Epidermal melanocyte (primary cell): ENCODE results near the gene KCNH8.
A peak's percentile ranks its signal among the peaks of the same experiment; 100 is the strongest.

Source experiments
- DNase-seq: peaks from one replicate; pipeline ENCODE4 v3.0.0; 2011; ENCODE audit warnings: low spot score; ENCODE audit not compliant: insufficient read length

KCNH8 gene

GRCh38 chr3:19250959-19251610 lies 102.8 kb downstream of the KCNH8 start:
- DNase-seq, result no peak

GRCh38 chr3:19254189-19254588 lies 105.9 kb downstream of the KCNH8 start:
- DNase-seq, result no peak

DNA sequence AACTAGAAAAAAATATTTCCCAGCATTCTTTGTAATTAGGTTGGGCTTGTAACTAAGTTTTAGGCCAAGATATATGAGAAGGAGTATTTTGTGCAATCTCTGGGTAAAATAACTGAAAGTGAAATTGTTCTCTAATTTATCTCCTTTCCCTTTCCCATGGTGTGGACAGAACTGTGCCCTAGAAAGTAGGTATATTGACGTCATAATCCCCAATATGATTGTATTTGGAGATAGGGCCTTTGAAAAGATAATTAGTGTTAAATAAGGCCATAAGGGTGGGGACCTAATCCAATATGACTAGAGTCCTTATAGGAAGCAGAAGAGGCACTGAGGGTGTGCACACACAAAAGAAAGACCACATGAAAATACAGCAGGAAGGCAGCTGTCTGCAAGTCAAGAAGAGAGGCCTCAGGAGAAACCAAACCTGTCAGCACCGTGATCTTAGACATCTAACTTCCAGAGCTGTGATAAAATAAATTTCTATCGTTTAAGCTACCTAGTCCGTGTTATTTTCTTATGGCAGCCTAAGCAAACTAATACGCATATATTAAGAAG lies 106.6 kb downstream of the KCNH8 start:
- no peak for DNase-seq

GRCh38 chr3:19256313-19256712 lies 108.0 kb downstream of the KCNH8 start:
- DNase-seq, result no peak

- no peak for DNase-seq
Observed at GRCh38 chr3:19263606-19264005, 115.3 kb downstream of the KCNH8 start.

DNA sequence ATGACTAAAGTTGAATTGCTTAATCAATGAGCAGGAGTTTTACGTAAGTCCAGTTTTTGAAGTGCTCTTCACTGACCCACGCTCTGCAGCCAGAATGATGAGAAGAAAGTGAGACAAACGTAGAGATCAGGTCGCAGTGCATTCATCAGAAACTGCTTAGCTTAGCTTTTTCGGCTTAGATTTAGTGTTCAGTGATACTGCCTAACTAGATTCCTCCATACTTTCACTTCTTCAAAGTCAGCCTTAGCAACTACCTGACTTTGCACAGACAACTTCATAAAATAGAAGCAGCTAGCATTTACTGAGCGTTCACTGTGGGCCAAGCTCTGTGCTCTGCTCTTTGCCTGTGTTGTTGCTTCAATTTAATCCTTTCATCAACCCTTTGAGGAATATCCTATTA lies 116.1 kb downstream of the KCNH8 start:
- no peak for DNase-seq

GRCh38 chr3:19267040-19267439 lies 118.7 kb downstream of the KCNH8 start:
- no peak for DNase-seq

GRCh38 chr3:19270481-19270880 lies 122.2 kb downstream of the KCNH8 start:
- no peak for DNase-seq

DNA sequence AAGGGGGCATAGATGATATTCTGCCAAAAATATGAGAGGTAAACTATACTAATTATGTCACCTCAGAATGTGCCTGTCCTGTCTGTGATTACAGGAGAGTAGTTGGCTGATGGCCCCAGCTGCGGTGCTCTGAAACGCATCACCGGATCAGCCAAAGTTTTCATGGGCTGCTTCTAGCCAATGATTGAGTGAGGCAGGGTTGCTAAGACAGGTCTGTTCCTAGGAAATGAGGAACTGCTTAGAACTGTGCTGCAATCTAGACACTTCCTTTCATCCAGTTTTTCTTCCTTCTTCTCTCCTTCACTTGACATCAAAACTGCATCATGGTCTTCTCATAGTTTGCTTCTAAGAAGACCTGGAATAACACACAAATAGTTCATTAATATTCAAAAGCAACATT lies 124.0 kb downstream of the KCNH8 start:
- no peak for DNase-seq

GRCh38 chr3:19273091-19273490 lies 124.8 kb downstream of the KCNH8 start:
- no peak for DNase-seq

GRCh38 chr3:19274576-19274975 lies 126.3 kb downstream of the KCNH8 start:
- DNase-seq, result no peak

- DNase-seq, result no peak
Observed at GRCh38 chr3:19284974-19285373, 136.7 kb downstream of the KCNH8 start.

DNA sequence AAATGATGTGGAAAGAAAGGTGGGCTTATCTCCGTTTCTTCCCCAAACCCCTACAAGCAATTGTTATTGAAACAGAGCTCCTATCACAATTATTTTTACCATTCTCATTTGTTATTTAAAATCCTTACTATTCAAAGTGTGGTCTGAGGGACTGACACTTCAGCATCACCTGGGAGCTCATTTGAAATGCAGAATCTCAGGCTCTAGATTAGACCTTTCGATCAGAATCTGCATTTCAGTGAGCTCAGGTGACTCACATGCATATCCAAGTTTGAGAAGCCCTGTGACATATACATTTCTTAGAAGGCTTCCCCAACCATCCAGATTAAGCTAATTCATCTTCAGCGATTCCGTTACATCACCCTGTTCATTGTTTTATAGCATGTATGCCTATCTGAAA lies 145.0 kb downstream of the KCNH8 start:
- no peak for DNase-seq

- no peak for DNase-seq
Observed at GRCh38 chr3:19295208-19295607, 146.9 kb downstream of the KCNH8 start.

DNA sequence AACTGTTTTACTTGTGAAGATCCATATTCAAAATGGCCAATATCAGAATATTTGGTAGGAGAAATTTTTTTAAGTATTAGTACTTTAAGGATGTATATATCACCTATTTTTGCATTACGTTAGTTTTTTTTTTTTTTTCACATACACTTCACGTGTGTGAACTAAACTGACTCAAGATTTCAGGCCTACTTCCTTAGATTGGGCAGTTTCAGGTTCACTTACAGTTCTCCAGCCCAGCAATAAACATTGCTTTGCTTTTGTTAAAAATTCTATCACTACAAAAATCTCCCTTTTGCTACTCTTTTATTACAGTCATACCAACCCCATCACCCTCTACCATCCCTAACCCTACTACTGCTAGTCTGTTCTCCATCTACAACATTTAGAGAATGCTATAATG lies 183.6 kb downstream of the KCNH8 start:
- DNase-seq, result no peak

GRCh38 chr3:19334120-19334519 lies 185.8 kb downstream of the KCNH8 start:
- no peak for DNase-seq

GRCh38 chr3:19338769-19339168 lies 190.5 kb downstream of the KCNH8 start:
- no peak for DNase-seq

DNA sequence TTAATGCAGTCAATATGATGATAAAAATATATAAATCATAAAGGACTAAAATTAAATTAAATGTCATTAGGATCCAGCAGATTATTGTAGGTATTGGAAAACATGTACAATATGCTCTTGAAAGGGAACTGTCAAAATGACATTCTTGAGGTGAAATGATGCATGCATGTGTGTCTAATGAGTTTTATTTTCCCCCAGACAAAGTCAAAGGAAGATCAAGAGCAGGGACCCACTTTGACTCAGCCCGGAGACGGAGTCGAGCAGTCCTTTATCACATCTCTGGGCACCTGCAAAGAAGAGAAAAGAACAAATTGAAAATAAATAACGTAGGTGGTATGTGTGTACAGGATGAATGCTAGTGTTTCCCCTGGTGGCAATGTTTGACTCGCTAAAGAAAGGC lies 194.1 kb downstream of the KCNH8 start:
- DNase-seq, result no peak

DNA sequence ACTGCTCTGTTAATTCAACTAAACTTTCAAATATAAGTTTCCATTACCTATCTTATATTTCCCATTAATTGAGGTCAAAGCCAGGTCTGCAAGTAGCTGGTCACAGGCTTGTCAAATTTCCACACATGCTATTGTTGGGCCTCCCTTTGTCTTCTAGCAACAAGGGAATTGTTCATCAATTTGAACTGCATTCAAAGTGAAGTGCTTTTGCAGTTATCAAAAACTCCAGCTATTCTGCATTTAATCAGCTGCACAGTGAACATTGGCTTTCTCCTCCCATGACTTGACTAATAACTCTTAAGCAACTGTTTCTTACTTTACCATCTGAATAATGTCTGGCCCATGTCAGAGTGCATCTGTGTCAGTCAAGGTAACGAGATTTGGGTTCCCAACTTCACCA lies 198.4 kb downstream of the KCNH8 start:
- DNase-seq, result no peak

- DNase-seq, result no peak
Observed at GRCh38 chr3:19347671-19348070, 199.4 kb downstream of the KCNH8 start.

DNA sequence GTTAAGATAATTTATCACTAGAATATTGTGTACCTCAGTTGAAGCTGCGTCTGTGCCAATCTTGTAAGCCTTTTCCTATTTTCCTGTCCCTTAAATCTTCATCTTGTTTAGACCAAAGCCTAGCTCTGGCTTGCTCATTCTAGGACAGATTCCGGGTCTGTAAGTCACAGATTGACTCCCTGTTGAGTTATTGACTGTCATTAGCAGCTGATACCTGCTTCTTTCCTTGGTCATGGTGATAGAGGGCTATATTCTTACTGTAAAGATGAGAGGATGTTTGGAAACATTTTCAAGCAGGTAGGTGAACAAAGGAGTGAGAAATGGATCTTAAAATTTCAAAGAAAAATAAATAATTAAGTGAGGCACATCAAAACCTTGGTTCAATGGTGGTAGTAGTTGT lies 200.2 kb downstream of the KCNH8 start:
- no peak for DNase-seq

DNA sequence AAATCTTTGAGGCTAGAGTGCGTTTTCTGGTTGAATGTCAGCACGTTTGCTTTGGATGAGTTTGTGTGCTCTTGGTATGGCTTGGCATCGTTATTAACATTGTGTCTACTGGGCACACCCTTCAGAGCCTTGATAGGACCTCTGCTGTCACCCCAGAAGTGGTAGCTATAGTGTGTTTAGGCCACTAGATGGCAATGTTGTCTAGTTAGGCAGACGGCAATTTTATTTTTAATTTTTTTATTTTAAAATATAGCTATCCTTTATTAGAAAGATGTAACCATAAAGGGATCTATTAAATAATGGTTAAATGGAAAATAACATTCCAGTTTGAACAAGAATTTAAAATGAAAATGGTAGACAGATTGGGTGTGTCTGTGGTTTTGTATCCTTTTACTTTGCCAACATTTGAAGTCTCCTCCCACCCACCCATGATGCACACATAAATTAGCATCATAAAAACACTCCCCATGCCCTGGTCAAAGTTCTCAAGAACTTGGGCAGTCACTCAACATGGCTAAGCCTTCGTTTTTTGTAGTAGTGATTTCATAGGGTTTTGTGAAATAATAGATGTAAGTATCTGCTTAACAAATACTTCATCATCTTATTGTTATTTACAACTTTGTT lies 200.7 kb downstream of the KCNH8 start:
- DNase-seq, result peak; percentile 17

DNA sequence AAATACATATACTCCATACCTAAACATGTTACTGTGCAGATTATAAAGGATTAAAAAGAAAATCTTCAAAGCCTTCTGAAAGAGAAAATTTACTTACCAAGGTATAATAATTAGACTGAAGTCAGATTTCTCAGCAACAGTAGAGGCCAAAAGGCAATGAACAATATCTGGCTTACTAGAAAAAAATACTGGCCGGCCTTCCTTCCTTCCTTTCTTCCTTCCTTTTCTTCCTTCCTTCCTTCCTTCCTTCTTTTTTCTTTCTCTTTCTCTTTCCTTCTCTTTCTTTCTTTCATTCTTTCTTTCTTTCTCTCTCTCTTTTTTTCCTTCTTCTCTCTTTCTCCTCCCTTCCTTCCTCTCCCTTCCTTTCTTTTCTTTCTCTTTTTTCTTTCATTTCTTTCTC lies 209.6 kb downstream of the KCNH8 start:
- DNase-seq, result no peak
